IPS-NIHi7 (cell line): Measurements from ENCODE around the gene GRB10.
A peak's percentile ranks its signal among the peaks of the same experiment; 100 is the strongest.

Source experiments
- DNase-seq: peaks from one replicate; pipeline ENCODE4 v3.0.0; 2012; ENCODE audit warnings: mixed read lengths; ENCODE audit errors: extremely low spot score

Gene GRB10

DNA sequence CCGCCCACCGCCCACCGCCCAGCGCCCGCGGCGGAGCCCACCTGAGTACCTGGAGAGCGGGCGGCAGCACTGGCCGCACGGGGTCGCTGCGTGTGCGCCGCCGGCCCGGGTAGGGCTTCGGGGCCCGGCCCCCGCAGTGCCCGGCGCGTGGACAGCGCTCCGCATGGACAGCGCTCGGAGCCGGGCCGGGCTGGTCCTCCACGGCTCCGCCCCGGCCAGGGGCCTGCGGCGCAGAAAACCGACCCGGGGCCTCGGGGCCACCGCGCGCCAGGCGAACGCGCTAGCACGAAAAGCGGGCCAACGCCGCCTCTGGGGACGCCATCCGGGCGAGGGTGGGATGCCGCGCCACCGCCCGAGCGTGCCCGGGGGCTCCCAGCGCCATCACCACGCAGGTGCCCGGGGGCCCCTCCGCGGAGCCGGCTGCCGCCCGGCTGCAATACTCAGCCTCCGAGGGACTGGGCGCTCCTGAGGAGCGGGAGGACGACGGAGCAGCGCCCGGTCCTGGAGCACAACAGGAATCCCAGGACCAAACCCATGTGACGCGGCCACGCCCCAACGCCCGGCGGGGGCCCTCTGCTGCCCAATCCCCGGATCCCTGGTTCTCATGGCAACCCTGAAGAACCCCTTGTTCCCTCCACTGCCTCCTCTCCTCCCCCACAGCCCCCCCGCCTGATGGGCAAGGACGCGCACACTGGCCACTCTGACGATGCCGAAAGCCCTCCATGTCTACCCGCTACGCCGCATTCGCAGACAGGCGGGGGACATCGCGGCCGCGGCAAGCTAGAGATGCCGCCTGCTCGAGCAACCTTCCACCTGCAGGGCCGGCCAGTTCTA, at the start of gene GRB10:
Gene GRB10, minus strand, starts transcription at position 522 of the 834 bp plus-strand sequence. CDS start 50,574 bp downstream, outside the sequence.
- DNase-seq: peak; percentile 58

GRCh38 chr7:50828801-50829200, 46.1 kb upstream of the GRB10 start:
- DNase-seq: no peak

- no peak for DNase-seq
Measured at GRCh38 chr7:50828116-50828515, 45.4 kb upstream of the GRB10 start.

DNA sequence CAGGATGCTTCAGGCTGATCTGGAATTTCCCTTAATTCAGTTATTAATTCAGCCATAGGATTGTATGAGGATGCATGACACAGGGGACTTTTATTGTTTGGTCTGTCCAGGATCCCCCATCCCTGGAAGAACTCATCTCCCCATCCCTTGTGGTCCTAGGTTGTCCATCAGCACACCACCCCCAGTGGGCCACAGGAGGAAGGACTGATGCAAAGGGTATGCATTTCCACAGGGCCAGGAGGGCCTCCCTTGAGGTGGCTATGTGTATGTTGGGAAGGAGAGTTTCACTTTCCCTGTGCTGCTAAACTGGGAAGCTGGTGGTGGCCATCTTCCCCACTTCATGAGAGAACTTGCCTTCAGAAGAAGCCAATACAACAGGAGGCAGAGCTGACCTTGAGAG, 44.6 kb upstream of the GRB10 start:
- no peak for DNase-seq

DNA sequence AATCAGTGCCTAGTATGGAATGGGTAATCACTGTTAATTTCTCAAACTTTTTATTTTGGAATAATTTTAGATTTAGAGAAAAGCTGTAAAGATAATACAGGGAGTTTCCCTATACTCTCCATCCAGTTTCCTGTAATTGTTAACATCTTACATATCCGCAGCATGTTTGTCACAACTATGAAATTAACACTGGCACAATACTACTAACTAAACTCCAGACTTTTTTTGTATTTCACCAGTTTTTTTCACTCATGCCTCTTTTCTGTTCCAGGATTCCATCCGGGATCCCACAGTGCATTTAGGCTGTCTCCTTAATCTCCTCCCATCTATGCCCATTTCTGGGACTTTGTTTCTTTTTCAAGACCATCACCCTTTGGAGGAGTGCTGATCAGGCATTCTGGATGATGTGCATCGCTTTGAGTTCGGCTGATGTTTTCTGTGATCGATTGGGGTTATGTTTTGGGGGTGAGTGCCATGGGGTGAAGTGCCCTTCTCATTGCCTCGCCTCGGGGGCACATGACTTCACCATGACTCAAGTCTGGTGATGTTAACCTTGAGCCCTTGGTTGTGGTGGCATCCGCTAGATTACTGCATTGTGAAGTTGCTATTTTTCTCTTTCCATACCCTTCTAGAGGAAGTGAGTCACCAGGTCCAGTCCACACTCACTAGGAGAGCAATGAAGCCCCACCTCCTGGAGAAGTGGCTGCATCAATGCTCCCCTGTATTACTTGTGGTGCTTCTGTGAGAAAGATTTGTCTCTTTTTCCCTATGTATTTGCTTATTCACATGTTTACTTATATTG, 43.9 kb upstream of the GRB10 start:
- DNase-seq: no peak

DNA sequence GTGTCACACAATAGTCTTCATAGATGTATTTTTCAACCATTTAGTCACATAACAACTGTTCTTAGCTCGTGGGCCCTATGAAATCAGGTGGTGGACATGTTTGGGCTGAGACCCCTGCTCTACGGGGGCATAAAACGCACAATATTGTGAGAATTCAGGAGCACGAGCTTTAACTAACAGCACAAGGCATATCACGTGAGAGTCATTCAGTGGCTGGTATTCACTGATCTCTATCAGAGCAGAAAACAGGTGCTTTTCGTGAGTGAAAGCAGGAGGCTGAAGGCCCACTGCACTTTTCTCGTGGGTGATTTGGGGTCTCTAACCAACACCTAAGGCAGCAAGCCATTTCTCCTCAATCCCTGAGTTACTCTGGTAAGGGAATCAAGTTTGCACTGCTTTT, 42.8 kb upstream of the GRB10 start:
- DNase-seq: no peak

DNA sequence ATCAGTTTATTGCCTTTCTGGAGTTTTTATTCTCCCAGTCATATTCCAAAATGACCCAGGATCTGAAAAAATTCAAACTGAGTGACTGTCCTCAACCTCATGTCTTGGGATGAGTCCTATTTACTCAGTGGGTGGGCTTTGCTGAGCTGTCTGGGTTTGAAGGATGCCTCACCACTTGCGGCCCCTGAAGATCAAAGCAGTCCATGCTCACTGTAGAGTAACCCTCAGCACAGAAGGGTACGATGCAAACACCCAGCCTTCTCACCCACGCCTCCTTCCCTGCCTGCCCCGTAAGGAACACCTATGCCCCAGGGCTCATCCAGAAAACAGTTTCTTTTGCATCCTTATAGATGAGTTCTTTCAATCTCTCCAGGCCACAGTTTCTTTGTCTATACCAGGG, 42.2 kb upstream of the GRB10 start:
- no peak for DNase-seq

DNA sequence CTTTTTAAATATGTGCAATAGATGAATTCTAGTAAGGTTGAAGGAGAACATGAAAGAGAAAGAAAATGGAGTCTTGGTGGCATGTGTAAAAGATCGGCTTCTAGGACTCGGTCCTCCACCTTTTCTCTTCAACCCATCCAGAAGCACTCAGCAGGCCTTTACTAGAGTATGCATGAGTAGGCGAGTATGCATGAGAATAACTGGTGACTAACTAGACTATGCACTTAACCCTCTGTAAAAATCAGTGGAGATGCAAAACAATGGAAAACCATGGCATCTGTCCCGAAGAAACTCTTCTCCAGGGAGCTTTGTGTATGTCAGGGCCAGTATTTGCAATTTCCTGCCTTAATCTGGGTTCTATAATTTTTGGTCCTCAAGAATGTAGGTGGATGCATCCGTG, 40.0 kb upstream of the GRB10 start:
- DNase-seq: no peak

- no peak for DNase-seq
Measured at GRCh38 chr7:50822110-50822509, 39.4 kb upstream of the GRB10 start.

GRCh38 chr7:50821457-50822008, 38.8 kb upstream of the GRB10 start:
- DNase-seq: no peak

DNA sequence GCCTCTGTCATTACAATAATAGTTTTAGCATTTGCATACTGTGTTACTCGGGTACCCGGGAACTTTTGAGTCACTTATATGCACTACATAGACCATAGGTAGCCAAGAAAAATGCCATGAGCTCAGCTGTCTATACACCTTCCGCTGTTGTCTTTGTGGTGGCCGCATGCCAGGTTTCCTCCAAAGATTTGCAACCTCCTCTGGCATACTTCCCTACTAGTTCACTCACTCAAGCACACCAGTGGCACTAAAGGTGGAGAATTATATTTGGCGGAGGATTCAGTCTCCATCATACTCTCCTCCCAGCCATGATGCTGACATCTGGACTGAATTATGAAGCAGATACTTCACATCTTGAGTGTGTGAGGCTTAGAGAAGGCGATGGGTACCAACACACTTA, 35.6 kb upstream of the GRB10 start:
- no peak for DNase-seq

GRCh38 chr7:50817561-50817960, 34.9 kb upstream of the GRB10 start:
- no peak for DNase-seq

DNA sequence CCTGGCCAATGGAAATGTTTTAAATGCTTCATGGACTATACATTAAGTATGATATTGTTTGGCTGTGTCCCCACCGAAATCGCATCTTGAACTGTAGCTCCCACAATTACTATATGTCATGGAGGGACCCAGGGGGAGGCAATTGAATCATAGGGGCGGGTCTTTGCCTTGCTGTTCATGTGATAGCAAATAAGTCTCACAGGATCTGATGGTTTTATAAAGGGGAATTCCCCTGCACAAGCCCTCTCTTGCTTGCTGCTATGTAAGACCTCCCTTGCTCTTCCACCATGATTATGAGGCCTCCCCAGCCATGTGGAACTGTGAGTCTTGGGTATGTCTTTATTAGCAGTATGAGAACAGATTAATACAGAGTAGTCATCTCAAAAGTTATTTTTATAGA, 32.4 kb upstream of the GRB10 start:
- DNase-seq: no peak

DNA sequence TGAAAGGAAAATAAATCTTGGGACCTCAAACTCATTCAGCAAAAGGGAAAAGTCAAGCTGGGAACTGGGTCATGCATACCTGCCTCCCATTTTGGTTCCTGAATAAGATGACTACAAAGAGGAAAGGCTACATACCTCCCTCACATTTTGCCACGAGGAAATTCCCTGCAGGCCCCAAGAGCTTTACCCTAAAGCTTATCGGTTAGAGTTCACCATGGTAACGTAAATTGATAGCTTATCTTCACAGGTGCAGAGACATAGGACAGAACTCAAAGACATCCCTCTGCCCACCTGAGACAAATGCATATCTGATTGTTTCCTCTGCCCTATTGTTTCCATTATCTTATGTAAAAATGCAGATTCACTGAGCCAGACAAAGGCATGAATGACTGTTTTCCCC, 31.5 kb upstream of the GRB10 start:
- no peak for DNase-seq

GRCh38 chr7:50812841-50813475, 30.3 kb upstream of the GRB10 start:
- no peak for DNase-seq

DNA sequence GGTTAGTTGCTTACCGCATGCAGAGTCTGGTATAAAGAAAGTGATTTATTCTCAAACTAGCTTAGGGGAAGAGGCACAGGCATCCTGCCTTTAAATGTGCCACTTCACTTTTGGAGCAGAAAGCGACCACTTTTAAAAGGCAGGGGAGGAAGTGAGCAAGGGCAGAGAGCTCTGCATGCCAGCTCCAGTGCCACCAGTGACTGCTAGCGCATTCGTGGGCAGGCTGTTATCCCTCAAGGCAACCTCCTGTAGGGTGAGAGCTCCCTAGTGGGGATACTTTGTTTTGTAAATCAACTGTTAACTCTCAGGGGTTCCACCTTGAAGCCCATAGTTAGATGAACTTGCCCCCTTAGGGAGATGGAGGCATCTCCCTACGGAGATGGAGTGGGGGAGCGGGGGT, 29.4 kb upstream of the GRB10 start:
- DNase-seq: no peak

DNA sequence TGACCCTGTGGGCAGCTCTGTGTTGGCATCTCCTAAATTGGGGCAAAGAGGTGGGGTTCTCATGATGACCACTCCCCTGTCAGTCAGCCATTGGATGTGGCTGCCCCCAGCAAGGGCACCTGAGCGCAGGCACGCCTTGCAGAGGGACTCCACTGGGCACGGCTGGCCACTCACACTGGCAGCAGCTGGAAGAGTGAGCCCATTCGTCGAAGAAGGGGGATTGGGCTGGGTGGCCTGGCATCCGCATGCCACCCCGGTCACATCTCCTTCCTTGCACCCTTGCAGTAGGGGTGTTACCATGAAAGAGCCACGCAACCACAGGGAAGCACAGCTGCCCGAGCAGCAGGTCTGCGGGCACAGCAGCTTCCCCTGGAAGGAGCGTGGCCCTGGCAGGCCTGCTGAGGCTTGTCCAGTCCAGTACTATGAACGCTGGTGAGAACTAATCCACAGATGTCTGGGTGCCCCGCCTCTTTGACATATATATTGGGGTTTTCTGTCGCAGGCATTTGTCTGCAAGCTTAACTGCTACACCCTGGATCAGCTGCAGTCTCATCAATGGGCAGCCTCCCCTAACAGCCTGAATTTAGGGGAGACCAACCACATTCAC, 25.7 kb upstream of the GRB10 start:
- no peak for DNase-seq

- no peak for DNase-seq
Measured at GRCh38 chr7:50807026-50807730, 24.5 kb upstream of the GRB10 start.

GRCh38 chr7:50806143-50806542, 23.4 kb upstream of the GRB10 start:
- DNase-seq: no peak

- DNase-seq: no peak
Measured at GRCh38 chr7:50805447-50806125, 22.9 kb upstream of the GRB10 start.
